Gastrocnemius medialis (tissue), 4 donors: ENCODE measurements around the gene PROSER2.

Source experiments
- POLR2A ChIP-seq, 2 donors: fragments of 450-650 bp; IDR thresholded peaks; one replicate each; pipeline ENCODE4 v1.6.1; 2017; ENCODE audit warnings: antibody characterized with exemption in 2 of 2, mild to moderate bottlenecking in 2 of 2, moderate library complexity in 2 of 2
- TF ChIP-seq, protein P1 (sequence below), 5 experiments: fragments of 450-650 bp in 3 of 5; fragments of 200-600 bp in 2 of 5; sonication (generic) in 2 of 5; IDR thresholded peaks in 4 of 5; conservative IDR thresholded peaks in 1 of 5; 1 replicate in 4 of 5; 2 replicates in 1 of 5; pipeline ENCODE4 v1.5.1; 2016 to 2019; ENCODE audit warnings: antibody characterized with exemption in 5 of 5, mild to moderate bottlenecking in 3 of 5, moderate library complexity in 3 of 5

DNA sequence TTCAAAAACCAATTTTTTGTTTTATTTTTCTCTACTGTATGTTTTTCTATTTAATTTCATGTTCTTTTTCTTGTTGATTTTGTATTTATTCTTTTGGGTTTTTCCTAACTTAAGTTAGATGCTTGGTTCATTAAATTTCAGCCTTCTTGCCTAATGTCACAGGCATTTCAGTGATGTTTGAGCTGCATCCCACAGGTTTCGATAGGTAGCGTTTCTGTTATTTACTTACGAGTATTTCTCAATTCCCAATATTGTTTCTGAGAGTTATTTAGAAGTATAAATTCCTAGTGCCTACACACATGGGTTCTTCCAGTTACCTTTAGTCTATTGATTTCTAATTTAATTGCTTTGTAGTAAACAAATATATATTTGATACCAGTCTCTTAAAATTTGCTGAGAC is 18.2 kb downstream of the PROSER2 start:
- TF ChIP-seq, protein P1, sequence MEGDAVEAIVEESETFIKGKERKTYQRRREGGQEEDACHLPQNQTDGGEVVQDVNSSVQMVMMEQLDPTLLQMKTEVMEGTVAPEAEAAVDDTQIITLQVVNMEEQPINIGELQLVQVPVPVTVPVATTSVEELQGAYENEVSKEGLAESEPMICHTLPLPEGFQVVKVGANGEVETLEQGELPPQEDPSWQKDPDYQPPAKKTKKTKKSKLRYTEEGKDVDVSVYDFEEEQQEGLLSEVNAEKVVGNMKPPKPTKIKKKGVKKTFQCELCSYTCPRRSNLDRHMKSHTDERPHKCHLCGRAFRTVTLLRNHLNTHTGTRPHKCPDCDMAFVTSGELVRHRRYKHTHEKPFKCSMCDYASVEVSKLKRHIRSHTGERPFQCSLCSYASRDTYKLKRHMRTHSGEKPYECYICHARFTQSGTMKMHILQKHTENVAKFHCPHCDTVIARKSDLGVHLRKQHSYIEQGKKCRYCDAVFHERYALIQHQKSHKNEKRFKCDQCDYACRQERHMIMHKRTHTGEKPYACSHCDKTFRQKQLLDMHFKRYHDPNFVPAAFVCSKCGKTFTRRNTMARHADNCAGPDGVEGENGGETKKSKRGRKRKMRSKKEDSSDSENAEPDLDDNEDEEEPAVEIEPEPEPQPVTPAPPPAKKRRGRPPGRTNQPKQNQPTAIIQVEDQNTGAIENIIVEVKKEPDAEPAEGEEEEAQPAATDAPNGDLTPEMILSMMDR (IDR thresholded peaks at IDR 0.05 in 4 of 5, conservative IDR thresholded peaks at IDR 0.05 in 1 of 5): no peak
- no peak for TF ChIP-seq POLR2A (IDR thresholded peaks at IDR 0.05)
